LNCAP (cell line): ENCODE data around the gene BGN.

ENCODE experiments used
- TF ChIP-seq, protein P1 (sequence below): fragments of 450-650 bp; IDR thresholded peaks from 2 replicates; pipeline ENCODE4 v1.5.1; 2017; ENCODE audit warnings: mild to moderate bottlenecking

The BGN gene

DNA sequence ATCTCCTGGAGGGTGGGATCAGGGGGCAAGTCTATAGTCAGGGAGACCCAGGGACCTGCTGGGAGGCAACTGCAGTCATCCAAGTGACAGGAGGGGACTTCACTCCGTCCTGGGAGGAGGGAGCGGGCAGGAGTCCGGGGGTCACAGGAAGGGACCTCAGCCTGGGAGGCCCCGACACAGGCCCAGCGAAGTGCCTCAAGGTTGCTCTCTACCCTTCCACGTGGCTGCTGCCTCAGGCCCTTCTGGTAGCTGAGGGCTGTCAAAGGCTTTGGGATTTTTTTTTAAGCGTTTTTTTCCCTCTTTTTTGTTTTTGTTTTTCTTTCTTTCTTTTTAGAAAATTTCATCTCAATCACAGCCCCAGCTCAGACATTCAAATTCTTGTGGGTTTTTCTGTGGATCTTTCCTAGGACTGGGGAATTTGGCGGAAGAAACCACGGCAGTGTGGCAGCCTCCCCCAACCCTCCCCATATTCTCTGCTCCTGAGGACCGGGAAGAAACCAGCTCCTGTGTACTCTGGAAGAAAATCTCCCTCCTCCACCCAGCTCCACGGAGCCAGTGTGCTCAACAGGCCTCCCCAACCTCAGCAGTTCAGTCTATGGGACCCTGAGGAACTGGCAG lies 23.0 kb upstream of the BGN start:
- TF ChIP-seq, protein P1, sequence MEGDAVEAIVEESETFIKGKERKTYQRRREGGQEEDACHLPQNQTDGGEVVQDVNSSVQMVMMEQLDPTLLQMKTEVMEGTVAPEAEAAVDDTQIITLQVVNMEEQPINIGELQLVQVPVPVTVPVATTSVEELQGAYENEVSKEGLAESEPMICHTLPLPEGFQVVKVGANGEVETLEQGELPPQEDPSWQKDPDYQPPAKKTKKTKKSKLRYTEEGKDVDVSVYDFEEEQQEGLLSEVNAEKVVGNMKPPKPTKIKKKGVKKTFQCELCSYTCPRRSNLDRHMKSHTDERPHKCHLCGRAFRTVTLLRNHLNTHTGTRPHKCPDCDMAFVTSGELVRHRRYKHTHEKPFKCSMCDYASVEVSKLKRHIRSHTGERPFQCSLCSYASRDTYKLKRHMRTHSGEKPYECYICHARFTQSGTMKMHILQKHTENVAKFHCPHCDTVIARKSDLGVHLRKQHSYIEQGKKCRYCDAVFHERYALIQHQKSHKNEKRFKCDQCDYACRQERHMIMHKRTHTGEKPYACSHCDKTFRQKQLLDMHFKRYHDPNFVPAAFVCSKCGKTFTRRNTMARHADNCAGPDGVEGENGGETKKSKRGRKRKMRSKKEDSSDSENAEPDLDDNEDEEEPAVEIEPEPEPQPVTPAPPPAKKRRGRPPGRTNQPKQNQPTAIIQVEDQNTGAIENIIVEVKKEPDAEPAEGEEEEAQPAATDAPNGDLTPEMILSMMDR: no peak

DNA sequence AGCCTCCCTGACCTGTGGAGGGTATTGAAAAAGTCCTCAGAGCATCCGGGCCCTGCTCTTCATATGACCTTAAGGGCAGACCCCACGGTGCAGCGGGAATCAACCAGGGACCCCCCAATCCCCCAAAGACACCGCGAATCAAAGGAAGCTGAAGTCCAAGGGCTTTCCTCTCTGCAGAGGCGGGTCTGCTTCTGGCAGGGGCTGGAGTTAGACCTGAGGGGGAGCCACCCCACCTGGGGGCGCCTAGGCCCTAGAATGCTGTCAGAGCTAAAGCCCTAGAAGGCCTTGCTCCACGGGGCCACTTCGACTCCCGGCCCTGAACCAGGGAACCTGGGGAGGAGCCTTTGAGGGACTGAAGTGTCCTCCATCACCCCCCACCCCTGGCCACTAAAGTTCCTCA lies 21.7 kb upstream of the BGN start:
- TF ChIP-seq, protein P1: no peak

DNA sequence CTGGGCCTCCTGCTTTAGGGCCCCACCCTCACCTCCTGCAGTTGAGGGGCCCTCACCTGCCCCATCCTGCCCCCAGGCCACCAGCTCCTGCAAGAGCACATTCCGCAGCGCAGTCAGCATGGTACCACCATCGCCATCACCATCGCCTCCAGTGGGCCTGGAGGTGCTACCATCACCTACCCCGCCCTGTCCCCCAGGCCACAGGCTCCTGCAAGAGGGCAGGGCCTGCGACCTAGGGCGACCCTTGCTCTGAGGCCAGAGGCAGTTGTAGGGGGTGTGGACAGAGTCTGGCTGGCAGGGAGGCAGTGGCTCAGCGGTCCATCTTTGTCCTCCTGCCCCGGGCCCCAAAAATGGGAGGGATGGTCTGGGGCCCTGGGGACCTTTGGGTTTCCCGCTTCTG lies 20.5 kb upstream of the BGN start:
- TF ChIP-seq, protein P1: no peak

DNA sequence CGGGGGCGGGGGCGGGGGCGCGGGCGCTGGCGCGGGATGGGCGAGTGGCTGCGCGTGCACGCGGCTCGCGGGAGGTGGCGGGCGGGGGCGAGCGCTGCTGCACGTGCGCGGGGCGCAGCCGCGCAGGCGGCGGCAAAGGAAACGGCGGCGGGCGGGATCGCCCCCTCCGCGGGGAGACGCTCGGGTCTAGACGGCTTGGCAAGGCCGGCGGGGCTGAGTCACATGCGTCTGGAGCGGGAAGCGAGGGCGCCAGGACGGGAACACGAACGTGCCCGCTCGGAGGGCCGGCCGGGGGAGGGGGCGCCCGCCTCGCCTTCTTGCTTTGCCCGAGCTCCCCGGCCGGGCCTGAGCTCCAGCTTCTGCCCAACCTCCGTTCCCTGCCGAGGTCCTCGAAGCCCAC lies 20.1 kb upstream of the BGN start:
- TF ChIP-seq, protein P1: no peak

DNA sequence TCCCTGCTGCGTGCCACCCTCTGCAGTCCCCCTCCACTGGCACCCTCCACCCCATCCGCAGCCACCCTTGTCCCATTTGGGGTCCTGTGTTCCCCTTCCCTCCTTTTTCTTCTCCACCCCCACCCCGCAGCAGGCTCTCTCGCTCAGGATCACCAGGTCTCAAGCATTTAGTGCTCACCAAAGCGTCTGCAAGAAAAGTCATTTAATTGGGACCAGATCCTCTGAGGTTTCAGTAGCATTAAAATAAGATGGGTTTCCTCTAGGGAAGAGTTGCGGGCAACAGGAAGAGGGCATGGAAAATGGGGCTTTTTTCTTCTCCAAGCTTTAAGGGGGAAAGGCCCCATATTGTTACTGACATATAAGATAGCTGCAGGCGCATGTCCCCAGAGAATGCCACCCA lies 19.5 kb upstream of the BGN start:
- TF ChIP-seq, protein P1: no peak

DNA sequence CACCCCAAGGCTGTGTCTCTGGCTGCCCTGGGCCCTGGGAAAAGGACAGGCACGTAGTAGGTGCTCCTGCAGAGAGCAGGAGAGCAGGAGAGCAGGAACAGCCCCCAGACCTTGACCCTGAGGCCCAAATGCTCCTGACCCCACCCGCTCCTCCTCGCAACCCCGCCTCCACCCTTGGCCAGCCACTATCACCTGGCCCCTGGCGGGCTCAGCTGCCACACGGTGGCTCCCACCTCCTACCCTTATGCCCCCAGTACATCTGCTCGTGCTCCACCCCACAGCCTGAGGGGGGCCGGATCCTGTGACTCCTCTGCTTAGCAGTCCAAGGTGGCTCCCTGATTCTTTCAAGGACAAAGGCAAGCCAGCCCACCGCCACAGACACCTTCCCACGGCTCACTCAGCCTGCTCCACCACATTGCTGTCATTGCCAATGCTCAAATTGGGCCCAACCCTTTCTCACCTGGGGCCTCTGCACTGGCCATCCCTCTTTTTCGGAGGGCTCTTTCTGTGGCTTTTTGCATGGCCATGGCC lies 19.0 kb upstream of the BGN start:
- TF ChIP-seq, protein P1: no peak

DNA sequence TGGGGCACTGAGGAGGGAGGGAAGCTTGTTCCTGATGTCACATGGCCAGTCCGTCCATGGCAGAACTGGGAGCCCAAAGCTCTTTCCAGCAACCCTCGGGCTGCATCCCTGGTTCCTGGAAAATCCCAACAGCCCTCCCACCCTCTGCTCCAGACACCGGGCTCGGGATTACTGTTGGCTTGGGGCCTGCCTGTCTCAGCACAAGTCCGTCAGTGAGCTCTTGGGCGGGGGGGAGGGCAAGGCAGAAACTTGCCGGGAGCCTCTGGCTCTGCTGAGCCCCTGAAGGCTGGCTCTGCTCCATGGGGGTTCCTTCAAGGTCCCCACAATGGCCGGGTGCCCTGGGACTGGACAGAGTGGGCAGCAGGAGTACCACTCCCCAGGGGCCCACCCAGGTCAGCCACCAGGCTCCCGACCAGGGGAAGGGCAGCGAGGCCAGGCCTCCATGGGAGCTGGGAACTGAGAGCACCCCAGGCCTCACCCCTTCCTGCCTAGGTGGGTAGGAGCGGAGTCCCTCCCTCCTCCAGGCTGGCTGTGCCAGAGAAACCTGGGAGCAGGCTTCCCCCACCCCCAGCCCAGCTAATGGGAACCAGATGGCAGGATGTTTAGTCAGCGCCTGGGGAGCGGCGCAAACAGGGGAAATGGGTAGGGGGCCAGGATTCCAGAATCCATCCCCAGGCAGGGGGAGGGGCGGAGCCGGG lies 18.0 kb upstream of the BGN start:
- TF ChIP-seq, protein P1: no peak
